H1 (cell line): ENCODE data around the gene AKAP9. TPM values are rescaled to one million over a fixed set of nuclear protein-coding genes. Genes with fewer than 3 reads are reported as not detected.

ENCODE experiments used
- CTCF ChIA-PET: fragments of 300-600 bp; sonication (Branson Sonifier 250); formaldehyde crosslinking; loops from one replicate; lab custom pipeline; 2021; ENCODE audit not compliant: partially characterized antibody; lab: Charles Lee
- POLR2A ChIA-PET: fragments of 300-600 bp; sonication (Branson Sonifier 250); formaldehyde crosslinking; loops from one replicate; lab custom pipeline; 2021; ENCODE audit warnings: inconsistent platforms; ENCODE audit not compliant: partially characterized antibody; lab: Charles Lee
- DNase-seq, 2 experiments: peaks; one replicate each; pipeline versions ENCODE4 v3.0.0 to v3.0.0-alpha.2; 2010 to 2022; ENCODE audit warnings: low spot score in 2 of 2, low read depth in 1 of 2, mixed read lengths in 1 of 2
- FAIRE-seq: peaks from 2 replicates; lab custom pipeline; 2011; peaks lifted over from hg19 to GRCh38; lab: Jason Lieb, UNC
- H2AFZ ChIP-seq: 2 replicates; pipeline ENCODE4 v1.8.1; 2012; ENCODE audit warnings: low read length, inconsistent platforms
- H2AK5ac ChIP-seq: 2 replicates; pipeline ENCODE4 v1.6.1; 2013; ENCODE audit warnings: low read depth, low read length
- H2BK120ac ChIP-seq: replicated peaks from 2 replicates; pipeline ENCODE3; 2013; ENCODE audit warnings: low read depth, low read length, inconsistent platforms
- H2BK12ac ChIP-seq: 2 replicates; pipeline ENCODE4 v1.6.1; 2013; ENCODE audit warnings: low read depth, low read length
- H2BK15ac ChIP-seq: 2 replicates; pipeline ENCODE4 v1.6.1; 2013; ENCODE audit warnings: low read length
- H2BK20ac ChIP-seq: 2 replicates; pipeline ENCODE4 v1.6.1; 2013; ENCODE audit warnings: low read length
- H2BK5ac ChIP-seq: 2 replicates; pipeline ENCODE4 v1.6.1; 2013; ENCODE audit warnings: low read depth, low read length
- H3K14ac ChIP-seq: 2 replicates; pipeline ENCODE4 v1.6.1; 2013; ENCODE audit warnings: inconsistent platforms; ENCODE audit not compliant: insufficient read length
- H3K18ac ChIP-seq: 2 replicates; pipeline ENCODE4 v1.6.1; 2013; ENCODE audit warnings: low read length; ENCODE audit errors: extremely low read depth
- H3K23ac ChIP-seq: 2 replicates; pipeline ENCODE4 v1.6.1; 2013; ENCODE audit warnings: inconsistent platforms; ENCODE audit not compliant: insufficient read length
- H3K23me2 ChIP-seq: 2 replicates; pipeline ENCODE4 v1.6.1; 2013; ENCODE audit warnings: low read depth, low read length
- H3K27ac ChIP-seq: 2 replicates; pipeline ENCODE4 v1.6.1; 2011; ENCODE audit warnings: low read depth, low read length, inconsistent platforms
- H3K27me3 ChIP-seq, 4 experiments: replicated peaks in 1 of 4; 1 replicate in 1 of 4; 2 replicates in 3 of 4; pipeline versions ENCODE4 v1.6.1 to v1.8.1; 2011 to 2013; ENCODE audit warnings: low read length in 3 of 4, mild to moderate bottlenecking in 3 of 4, inconsistent platforms in 2 of 4, mixed read lengths in 2 of 4, moderate library complexity in 1 of 4; ENCODE audit not compliant: control insufficient read depth in 3 of 4, insufficient read depth in 3 of 4; ENCODE audit errors: extremely low read depth in 1 of 4
- H3K36me3 ChIP-seq, 4 experiments: 2 replicates each; pipeline versions ENCODE4 v1.6.1 to v1.8.1; 2011 to 2013; ENCODE audit warnings: mild to moderate bottlenecking in 4 of 4, low read length in 3 of 4, moderate library complexity in 2 of 4, control low read depth in 1 of 4, inconsistent platforms in 1 of 4; ENCODE audit not compliant: insufficient read depth in 4 of 4, control insufficient read depth in 2 of 4
- H3K4ac ChIP-seq: replicated peaks from 2 replicates; pipeline ENCODE3; 2013; ENCODE audit warnings: low read length, low read depth, mixed read lengths, inconsistent platforms; ENCODE audit not compliant: insufficient read length
- H3K4me1 ChIP-seq, 4 experiments: replicated peaks in 1 of 4; 1 replicate in 1 of 4; 2 replicates in 3 of 4; pipeline versions ENCODE4 v1.6.1 to v1.8.1; 2011 to 2013; ENCODE audit warnings: low read length in 3 of 4, inconsistent platforms in 2 of 4, mixed read lengths in 1 of 4; ENCODE audit not compliant: insufficient read depth in 4 of 4, control insufficient read depth in 3 of 4
- H3K4me2 ChIP-seq, 2 experiments: 2 replicates each; pipeline versions ENCODE4 v1.6.1 to v1.8.1; 2011 to 2013; ENCODE audit warnings: low read depth in 2 of 2, low read length in 2 of 2, control low read depth in 1 of 2, inconsistent platforms in 1 of 2, mild to moderate bottlenecking in 1 of 2; ENCODE audit not compliant: insufficient read depth in 1 of 2
- H3K4me3 ChIP-seq, 4 experiments: fragments of 200-600, 300-600 bp in 1 of 4; sonication (generic), shearing (Covaris generic), sonication (Bioruptor Twin) in 1 of 4; 2 replicates each; pipeline versions ENCODE4 v1.5.1 to v1.8.1; 2011 to 2016; ENCODE audit warnings: low read length in 4 of 4, low read depth in 3 of 4, control low read depth in 2 of 4, inconsistent platforms in 2 of 4, mild to moderate bottlenecking in 2 of 4, mixed read lengths in 1 of 4, moderate library complexity in 1 of 4; ENCODE audit not compliant: insufficient read depth in 2 of 4; ENCODE audit errors: extremely low read depth in 1 of 4
- H3K56ac ChIP-seq: replicated peaks from 2 replicates; pipeline ENCODE3; 2013; ENCODE audit warnings: low read depth, mild to moderate bottlenecking, mixed read lengths, low read length, inconsistent platforms; ENCODE audit not compliant: insufficient read length
- H3K79me1 ChIP-seq: 2 replicates; pipeline ENCODE4 v1.6.1; 2013; ENCODE audit warnings: low read depth, low read length, control low read depth
- H3K79me2 ChIP-seq, 2 experiments: 2 replicates each; pipeline versions ENCODE4 v1.6.1 to v1.8.1; 2012 to 2013; ENCODE audit warnings: low read length in 2 of 2, mild to moderate bottlenecking in 2 of 2, inconsistent platforms in 1 of 2; ENCODE audit not compliant: insufficient read depth in 2 of 2, control insufficient read depth in 1 of 2
- H3K9ac ChIP-seq, 4 experiments: replicated peaks in 1 of 4; 1 replicate in 1 of 4; 2 replicates in 3 of 4; pipeline versions ENCODE4 v1.6.1 to v1.8.1; 2011 to 2013; ENCODE audit warnings: low read depth in 3 of 4, low read length in 3 of 4, control low read depth in 2 of 4, mild to moderate bottlenecking in 2 of 4, moderate library complexity in 2 of 4, inconsistent platforms in 1 of 4; ENCODE audit errors: extremely low read depth in 1 of 4
- H3K9me3 ChIP-seq, 2 experiments: 2 replicates each; pipeline versions ENCODE4 v1.6.1 to v1.8.1; 2012 to 2013; ENCODE audit warnings: mild to moderate bottlenecking in 2 of 2, moderate library complexity in 2 of 2, control low read depth in 1 of 2, inconsistent platforms in 1 of 2, low read depth in 1 of 2, low read length in 1 of 2, mixed read lengths in 1 of 2; ENCODE audit not compliant: insufficient read depth in 2 of 2
- H4K20me1 ChIP-seq, 2 experiments: replicated peaks in 1 of 2; 2 replicates each; pipeline versions ENCODE3 to v1.8.1; 2011 to 2013; ENCODE audit warnings: inconsistent platforms in 2 of 2, low read length in 2 of 2, mild to moderate bottlenecking in 1 of 2; ENCODE audit not compliant: insufficient read depth in 2 of 2, control insufficient read depth in 1 of 2
- H4K5ac ChIP-seq: 2 replicates; pipeline ENCODE4 v1.6.1; 2013; ENCODE audit warnings: low read length, low read depth, mixed read lengths, inconsistent platforms; ENCODE audit not compliant: insufficient read length
- H4K8ac ChIP-seq: 2 replicates; pipeline ENCODE4 v1.8.0; 2013; ENCODE audit warnings: mild to moderate bottlenecking, moderate library complexity, low read length, inconsistent platforms; ENCODE audit not compliant: insufficient read depth; ENCODE audit errors: extremely low read depth
- H4K91ac ChIP-seq: replicated peaks from 2 replicates; pipeline ENCODE3; 2013; ENCODE audit warnings: low read length, mixed read lengths, inconsistent platforms; ENCODE audit not compliant: insufficient read length
- KDM5A ChIP-seq: fragments of 200-600 bp; IDR thresholded peaks from 2 replicates; pipeline ENCODE4 v1.7.1; 2012; ENCODE audit warnings: mild to moderate bottlenecking, low read length, inconsistent platforms, mixed read lengths
- POU5F1 ChIP-seq: IDR thresholded peaks from 2 replicates; pipeline ENCODE4 v1.6.1; 2011; ENCODE audit warnings: low read depth, mild to moderate bottlenecking, low read length, moderate library complexity
- RXRA ChIP-seq: IDR thresholded peaks from 2 replicates; pipeline ENCODE4 v1.6.1; 2011; ENCODE audit warnings: low read depth, mild to moderate bottlenecking, low read length, moderate library complexity; ENCODE audit not compliant: insufficient read depth
- ZNF274 ChIP-seq: IDR thresholded peaks from 2 replicates; pipeline ENCODE4 v1.7.0; 2012; ENCODE audit warnings: low read length, borderline replicate concordance; ENCODE audit errors: extremely low read depth
- WGBS, 2 experiments: shearing (Covaris generic) in 1 of 2; methylation state at CpG; one replicate each; pipeline versions ENCODE4 v1.1.6 to v1.1.7; 2013 to 2015; ENCODE audit warnings: low lambda C conversion rate in 2 of 2, mixed read lengths in 2 of 2, inconsistent platforms in 1 of 2, low coverage in 1 of 2, missing lambda C conversion rate in 1 of 2; ENCODE audit not compliant: insufficient replicate concordance in 2 of 2, insufficient coverage in 1 of 2, insufficient read length in 1 of 2; ENCODE audit errors: extremely low coverage in 1 of 2, missing lambda C conversion rate in 1 of 2; 5-methylcytosine and 5-hydroxymethylcytosine counted together
- polyA plus RNA-seq, 7 experiments: library from polyadenylated mRNA; depleted of rRNA in 3 of 7; stranded (reverse) in 5 of 7; unstranded in 2 of 7; fragments of >200 nt in 5 of 7; fragments of 200-250 nt in 2 of 7; gene quantifications; 1 replicate in 5 of 7; 2 replicates in 1 of 7; 4 replicates in 1 of 7; pipeline versions ENCODE4 v1.2.1 to v1.2.3, GENCODE V29; 2011 to 2013; ENCODE audit warnings: missing spikeins in 2 of 7, mixed read lengths in 2 of 7
- total RNA-seq: library from RNA; stranded (reverse); fragmentation: NEBNext Ultra II Directional; extraction: Animal tissue kit (Norgen Biotek cat#: 25700); gene quantifications from 2 replicates; pipeline ENCODE4 v1.2.1, GENCODE V29; 2021
- TF ChIP-seq, protein P1 (sequence below): IDR thresholded peaks from 2 replicates; pipeline ENCODE4 v1.6.1; 2012; ENCODE audit warnings: inconsistent platforms
- TF ChIP-seq, protein P2 (sequence below): IDR thresholded peaks from 2 replicates; pipeline ENCODE4 v1.6.1; 2011; ENCODE audit warnings: low read length, improper control_type of control experiment

Gene AKAP9
- total and polyA plus RNA-seq, 2 of the 8 experiments (the other 6 are each of a cell fraction or from before 2014, with no cell fraction given) = 6.2 to 26.3 TPM

DNA sequence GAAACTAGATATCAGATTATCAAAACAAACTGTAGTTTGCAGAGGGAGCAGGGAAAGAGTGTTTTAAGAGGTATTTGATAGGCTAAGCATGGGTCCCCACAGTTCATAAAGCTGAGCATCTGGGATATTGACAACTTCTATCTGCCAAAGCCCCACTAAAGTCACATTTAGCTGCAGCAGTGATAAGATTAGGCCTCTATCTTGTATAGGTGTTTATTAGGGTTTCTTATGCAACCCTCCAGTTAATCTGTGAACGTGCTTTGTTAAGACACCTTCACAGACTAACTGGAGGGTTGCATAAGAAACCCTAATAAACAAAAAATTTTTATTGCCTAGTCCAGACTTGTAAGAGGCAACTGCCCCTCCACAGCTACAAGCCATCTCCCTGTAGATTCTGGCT is 115.6 kb downstream of the AKAP9 start:
- Histone ChIP-seq H3K14ac (no peak overlapping the region), H3K9me3 (no peaks in the 10 kb centered on the region), H4K8ac (no peak overlapping the region), H3K4me2 (no peak overlapping the region), H3K79me1 (no peaks in the 10 kb centered on the region), H3K36me3 (0 out of 8 replicates have a peak, but pooled peaks cover 0 to 2% (median 0%) of the 10 kb centered on the region in 4 experiments), H3K27ac (no peak overlapping the region), H2AFZ (no peak overlapping the region), H4K20me1 (peaks cover 0 to 2% of the 10 kb centered on the region in 2 experiments), H2BK5ac (no peak overlapping the region), H4K91ac (no peak overlapping the region), H3K27me3 (peaks cover 0 to 1% (median 0%) of the 10 kb centered on the region in 4 experiments; a peak in 1 of 7 replicates), H2BK12ac (no peak overlapping the region), H2AK5ac (no peak overlapping the region), H2BK15ac (no peak overlapping the region), H3K4me3 (no peak overlapping the region), H4K5ac (no peak overlapping the region), H3K4ac (no peak overlapping the region), H2BK20ac (no peak overlapping the region), H3K23me2 (no peaks in the 10 kb centered on the region), H3K23ac (no peak overlapping the region), H3K56ac (no peak overlapping the region), H3K18ac (no peak overlapping the region), H2BK120ac (no peak overlapping the region), H3K79me2 (no peaks in the 10 kb centered on the region), H3K4me1 (no peaks in the 10 kb centered on the region), H3K9ac (no peak overlapping the region)
- POLR2A ChIA-PET = no interaction called here
- DNase-seq = no peak
- FAIRE-seq = no peak
- TF ChIP-seq, protein P1, sequence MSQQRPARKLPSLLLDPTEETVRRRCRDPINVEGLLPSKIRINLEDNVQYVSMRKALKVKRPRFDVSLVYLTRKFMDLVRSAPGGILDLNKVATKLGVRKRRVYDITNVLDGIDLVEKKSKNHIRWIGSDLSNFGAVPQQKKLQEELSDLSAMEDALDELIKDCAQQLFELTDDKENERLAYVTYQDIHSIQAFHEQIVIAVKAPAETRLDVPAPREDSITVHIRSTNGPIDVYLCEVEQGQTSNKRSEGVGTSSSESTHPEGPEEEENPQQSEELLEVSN = no peak
- no peak for TF ChIP-seq KDM5A
- TF ChIP-seq RXRA = no peak
- TF ChIP-seq, protein P2, sequence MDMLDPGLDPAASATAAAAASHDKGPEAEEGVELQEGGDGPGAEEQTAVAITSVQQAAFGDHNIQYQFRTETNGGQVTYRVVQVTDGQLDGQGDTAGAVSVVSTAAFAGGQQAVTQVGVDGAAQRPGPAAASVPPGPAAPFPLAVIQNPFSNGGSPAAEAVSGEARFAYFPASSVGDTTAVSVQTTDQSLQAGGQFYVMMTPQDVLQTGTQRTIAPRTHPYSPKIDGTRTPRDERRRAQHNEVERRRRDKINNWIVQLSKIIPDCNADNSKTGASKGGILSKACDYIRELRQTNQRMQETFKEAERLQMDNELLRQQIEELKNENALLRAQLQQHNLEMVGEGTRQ = no peak
- TF ChIP-seq POU5F1 = no peak
- no peak for TF ChIP-seq ZNF274
- 80% methylated on average over 1 of the region's 1 CpG; no CpG with 5 or more reads in 1 of the 2 experiments for WGBS, 2 experiments
- CTCF ChIA-PET = interaction anchor here (1.2 kb wide), 2 partner anchors 12 to 18 kb away, joined by 3 read pairs; no protein-coding TSS in a partner anchor
